Calu3 (cell line): ENCODE data around the gene GCAT. TPM values are rescaled to one million over a fixed set of nuclear protein-coding genes. Genes with fewer than 3 reads are reported as not detected.

Experiments
- BruUV-seq: library from RNA; stranded (reverse); fragments of 400-500 nt; replicated peaks from 2 replicates; lab custom pipeline; 2021; lab: Mats Ljungman, UMichigan
- CTCF ChIA-PET: fragments of 300-600 bp; sonication (Branson Sonifier 250); formaldehyde crosslinking; loops from one replicate; lab custom pipeline; 2022; ENCODE audit warnings: antibody characterized with exemption; lab: Charles Lee
- DNase-seq: peaks from one replicate; pipeline ENCODE4 v3.0.0; 2022
- H3K27ac Mint-ChIP-seq: one replicate; pipeline ENCODE4 v1.8.0; 2022; ENCODE audit warnings: mixed read lengths; ENCODE audit not compliant: unreplicated experiment
- H3K27me3 Mint-ChIP-seq: one replicate; pipeline ENCODE4 v1.8.0; 2022; ENCODE audit warnings: mixed read lengths; ENCODE audit not compliant: unreplicated experiment
- H3K36me3 Mint-ChIP-seq: one replicate; pipeline ENCODE4 v1.8.0; 2022; ENCODE audit warnings: mild to moderate bottlenecking, moderate library complexity, mixed read lengths; ENCODE audit not compliant: insufficient read depth, unreplicated experiment
- H3K4me1 Mint-ChIP-seq: one replicate; pipeline ENCODE4 v1.8.0; 2022; ENCODE audit warnings: mild to moderate bottlenecking, low read depth, mixed read lengths; ENCODE audit not compliant: unreplicated experiment
- H3K4me3 Mint-ChIP-seq: one replicate; pipeline ENCODE4 v1.8.0; 2022; ENCODE audit warnings: mild to moderate bottlenecking, low read depth, moderate library complexity, mixed read lengths; ENCODE audit not compliant: unreplicated experiment
- H3K9me3 Mint-ChIP-seq: one replicate; pipeline ENCODE4 v1.8.0; 2022; ENCODE audit warnings: low read depth, mixed read lengths; ENCODE audit not compliant: unreplicated experiment
- CTCF ChIP-seq: fragments of 200-600 bp; IDR thresholded peaks from one replicate; pipeline ENCODE4 v1.8.0; 2022; ENCODE audit warnings: antibody characterized with exemption; ENCODE audit not compliant: unreplicated experiment
- intact Hi-C: fragments of 100-400 bp; cut with micrococcal nuclease; formaldehyde crosslinking; loops from one replicate; pipeline ENCODE4 v1.10.0; 2022; ENCODE audit not compliant: unreplicated experiment
- total RNA-seq: library from RNA; stranded (reverse); gene quantifications from 2 replicates; pipeline ENCODE4 v1.2.3, GENCODE V29; 2022

GCAT gene
- total RNA-seq, 1 experiment from 2014 or later, result 22.7 TPM

GRCh38 chr22:37815593-37815992, 7.9 kb downstream of the GCAT start:
- Mint-ChIP-seq H3K4me3 (no peak overlapping the region), H3K4me1 (no peaks in the 10 kb centered on the region), H3K27me3 (no peaks in the 10 kb centered on the region), H3K27ac (no peak overlapping the region), H3K36me3 (peaks cover 18% of the 10 kb centered on the region), H3K9me3 (no peaks in the 10 kb centered on the region)
- BruUV-seq, result no TSS peak
- no peak for DNase-seq
- intact Hi-C loops, result loop anchor here (5.0 kb wide), 1 partner anchor 152 kb away; no protein-coding TSS in a partner anchor
- no peak for TF ChIP-seq CTCF
- CTCF ChIA-PET, result no interaction called here

- no peak overlapping the region for H3K27ac Mint-ChIP-seq
- no peaks in the 10 kb centered on the region for H3K9me3 Mint-ChIP-seq
- BruUV-seq, result no TSS peak
- no peak for TF ChIP-seq CTCF
- intact Hi-C loops, result loop anchor here (5.0 kb wide), 1 partner anchor 151 kb away; no protein-coding TSS in a partner anchor
- CTCF ChIA-PET, result interaction anchor here (1.7 kb wide), 2 partner anchors 9 to 76 kb away, joined by 3 to 6 read pairs; partner anchors contain the start of gene GCAT
- H3K27me3 Mint-ChIP-seq, result no peaks in the 10 kb centered on the region
- H3K36me3 Mint-ChIP-seq, result peaks cover 18% of the 10 kb centered on the region
- no peak overlapping the region for H3K4me3 Mint-ChIP-seq
- H3K4me1 Mint-ChIP-seq, result peaks cover 2% of the 10 kb centered on the region
- DNase-seq, result no peak
Observed at GRCh38 chr22:37816543-37817180, 8.9 kb downstream of the GCAT start.

GRCh38 chr22:37817705-37818408, 10.1 kb downstream of the GCAT start:
- peak; percentile 88 for TF ChIP-seq CTCF
- Mint-ChIP-seq H3K27ac (no peak overlapping the region), H3K36me3 (peaks cover 15% of the 10 kb centered on the region), H3K4me3 (peak overlapping the region; percentile 56), H3K27me3 (no peaks in the 10 kb centered on the region), H3K9me3 (no peaks in the 10 kb centered on the region), H3K4me1 (peaks cover 9% of the 10 kb centered on the region)
- BruUV-seq, result no TSS peak
- CTCF ChIA-PET, result interaction anchor here (0.5 to 1.8 kb wide), 9 partner anchors 11 to 343 kb away, joined by 3 to 16 read pairs (median 4); partner anchors contain the start of genes ANKRD54 and GCAT
- DNase-seq, result peak; percentile 94
- intact Hi-C loops, result loop anchor here (1.0 to 5.0 kb wide), 2 partner anchors 45 to 149 kb away; no protein-coding TSS in a partner anchor

- no peak overlapping the region for H3K27ac Mint-ChIP-seq
- BruUV-seq, result no TSS peak
- H3K27me3 Mint-ChIP-seq, result no peaks in the 10 kb centered on the region
- TF ChIP-seq CTCF, result peak; percentile 44
- DNase-seq, result peak; percentile 66
- intact Hi-C loops, result loop anchor here (1.0 to 5.0 kb wide), 2 partner anchors 45 to 149 kb away; no protein-coding TSS in a partner anchor
- peaks cover 13% of the 10 kb centered on the region for H3K36me3 Mint-ChIP-seq
- CTCF ChIA-PET, result interaction anchor here (1.1 to 1.8 kb wide), 4 partner anchors 10 to 45 kb away, joined by 3 to 16 read pairs (median 4); partner anchors contain the start of genes ANKRD54 and GCAT
- no peaks in the 10 kb centered on the region for H3K9me3 Mint-ChIP-seq
- peak overlapping the region; percentile 56 for H3K4me3 Mint-ChIP-seq
- H3K4me1 Mint-ChIP-seq, result peaks cover 9% of the 10 kb centered on the region
Observed at GRCh38 chr22:37818409-37819104, 10.8 kb downstream of the GCAT start.
